ENCODE measurements around the gene RASIP1. TPM values are rescaled to one million over a fixed set of nuclear protein-coding genes. Genes with fewer than 3 reads are reported as not detected.

Gene RASIP1
- total and polyA plus RNA-seq, 2 of the 8 experiments (the other 6 are each of a cell fraction or from before 2014, with no cell fraction given), result 9.3 to 11.4 TPM

GRCh38 chr19:48720613-48721296 lies 19.7 kb downstream of the RASIP1 start:
- H3K23ac ChIP-seq (ENCODE audit: insufficient read length), result no peak overlapping the region
- peak overlapping the region; percentile 25 to 68 for H3K4me2 ChIP-seq (ENCODE audit: insufficient read depth in 1 of 2, low read depth in 2 of 2, low read length in 2 of 2)
- H3K9me3 ChIP-seq (ENCODE audit: insufficient read depth in 2 of 2, low read depth in 1 of 2, low read length in 1 of 2), result no peaks in the 10 kb centered on the region
- H4K5ac ChIP-seq (ENCODE audit: insufficient read length, low read depth, low read length), result peak overlapping the region; percentile 87
- no peak overlapping the region for H3K14ac ChIP-seq (ENCODE audit: insufficient read length)
- WGBS, 2 experiments (ENCODE audit: extremely low coverage in 1 of 2, insufficient coverage in 1 of 2, insufficient read length in 1 of 2, insufficient replicate concordance in 2 of 2, low coverage in 1 of 2, low lambda C conversion rate in 2 of 2, missing lambda C conversion rate in 1 of 2), result 3% methylated on average over 40 of the region's 42 CpGs; no CpG with 5 or more reads in 1 of the 2 experiments
- H4K20me1 ChIP-seq (replicated peaks in 1 of 2; ENCODE audit: control insufficient read depth in 1 of 2, insufficient read depth in 2 of 2, low read length in 2 of 2), result no peaks in the 10 kb centered on the region
- peak; percentile 98 for FAIRE-seq
- CTCF ChIA-PET (ENCODE audit: partially characterized antibody), result interaction anchor here (0.7 to 1.2 kb wide), 4 partner anchors 9 to 529 kb away, joined by 3 to 4 read pairs (median 3); no protein-coding TSS in a partner anchor
- no peak overlapping the region for H2AFZ ChIP-seq (ENCODE audit: low read length)
- H3K18ac ChIP-seq (ENCODE audit: extremely low read depth, low read length), result peak overlapping the region; percentile 99
- no peaks in the 10 kb centered on the region for H3K79me2 ChIP-seq (ENCODE audit: control insufficient read depth in 1 of 2, insufficient read depth in 2 of 2, low read length in 2 of 2)
- H2BK15ac ChIP-seq (ENCODE audit: low read length), result no peak overlapping the region
- H3K4me3 ChIP-seq (ENCODE audit: extremely low read depth in 1 of 4, insufficient read depth in 2 of 4, low read depth in 3 of 4, low read length in 4 of 4), result peak overlapping the region; percentile 59 to 96 (median 84)
- no peak overlapping the region for H3K4ac ChIP-seq (replicated peaks; ENCODE audit: insufficient read length, low read depth, low read length)
- H2BK12ac ChIP-seq (ENCODE audit: low read depth, low read length), result no peak overlapping the region
- peak overlapping the region in 3 of 4 experiments; percentile 51 to 79 (median 74); a peak in 6 of 7 replicates for H3K9ac ChIP-seq (replicated peaks in 1 of 4; ENCODE audit: extremely low read depth in 1 of 4, low read depth in 3 of 4, low read length in 3 of 4)
- DNase-seq (ENCODE audit: low read depth in 1 of 2, low spot score in 2 of 2), result peak; percentile 93 to 97
- POLR2A ChIA-PET (ENCODE audit: partially characterized antibody), result interaction anchor here (0.7 to 1.8 kb wide), 12 partner anchors 8 to 75 kb away, joined by 3 to 9 read pairs (median 4); partner anchors contain the start of genes FUT2 and IZUMO1
- peak overlapping the region; percentile 92 for H4K91ac ChIP-seq (replicated peaks; ENCODE audit: insufficient read length, low read length)
- H3K4me1 ChIP-seq (replicated peaks in 1 of 4; ENCODE audit: control insufficient read depth in 3 of 4, insufficient read depth in 4 of 4, low read length in 3 of 4), result peaks cover 0 to 20% (median 12%) of the 10 kb centered on the region in 4 experiments; a peak in 6 of 7 replicates
- H2BK120ac ChIP-seq (replicated peaks; ENCODE audit: low read depth, low read length), result no peak overlapping the region
- H3K79me1 ChIP-seq (ENCODE audit: low read depth, low read length), result no peaks in the 10 kb centered on the region
- H3K23me2 ChIP-seq (ENCODE audit: low read depth, low read length), result peaks cover 8% of the 10 kb centered on the region; the same call in 1 of the 2 replicates
- no peak overlapping the region for H2BK20ac ChIP-seq (ENCODE audit: low read length)
- H3K56ac ChIP-seq (replicated peaks; ENCODE audit: insufficient read length, low read depth, low read length), result peak overlapping the region; percentile 83
- H3K27me3 ChIP-seq (replicated peaks in 1 of 4; ENCODE audit: control insufficient read depth in 3 of 4, extremely low read depth in 1 of 4, insufficient read depth in 3 of 4, low read length in 3 of 4), result no peaks in the 10 kb centered on the region
- no peak overlapping the region for H2AK5ac ChIP-seq (ENCODE audit: low read depth, low read length)
- peak overlapping the region; percentile 96 for H2BK5ac ChIP-seq (ENCODE audit: low read depth, low read length)
- H3K27ac ChIP-seq (ENCODE audit: low read depth, low read length), result peak overlapping the region; percentile 68; the same call in 1 of the 2 replicates
- no peaks in the 10 kb centered on the region for H3K36me3 ChIP-seq (ENCODE audit: control insufficient read depth in 2 of 4, insufficient read depth in 4 of 4, low read length in 3 of 4)
- H4K8ac ChIP-seq (ENCODE audit: extremely low read depth, insufficient read depth, low read length), result peak overlapping the region; percentile 91; the same call in 1 of the 2 replicates
- no peak for TF ChIP-seq JUND (IDR thresholded peaks at IDR 0.05; ENCODE audit: low read length)
- TF ChIP-seq, protein P1, sequence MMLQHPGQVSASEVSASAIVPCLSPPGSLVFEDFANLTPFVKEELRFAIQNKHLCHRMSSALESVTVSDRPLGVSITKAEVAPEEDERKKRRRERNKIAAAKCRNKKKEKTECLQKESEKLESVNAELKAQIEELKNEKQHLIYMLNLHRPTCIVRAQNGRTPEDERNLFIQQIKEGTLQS (IDR thresholded peaks at IDR 0.05; ENCODE audit: insufficient read depth, low read depth, low read length), result 0 out of 2 replicates have a peak, but pooled peaks have one; percentile 66
- no peak; the same call in 1 of the 2 replicates for TF ChIP-seq CREB1 (IDR thresholded peaks at IDR 0.05)

All from H1 (cell line).